ENCODE measurements around the gene EIF4E2.

DNA sequence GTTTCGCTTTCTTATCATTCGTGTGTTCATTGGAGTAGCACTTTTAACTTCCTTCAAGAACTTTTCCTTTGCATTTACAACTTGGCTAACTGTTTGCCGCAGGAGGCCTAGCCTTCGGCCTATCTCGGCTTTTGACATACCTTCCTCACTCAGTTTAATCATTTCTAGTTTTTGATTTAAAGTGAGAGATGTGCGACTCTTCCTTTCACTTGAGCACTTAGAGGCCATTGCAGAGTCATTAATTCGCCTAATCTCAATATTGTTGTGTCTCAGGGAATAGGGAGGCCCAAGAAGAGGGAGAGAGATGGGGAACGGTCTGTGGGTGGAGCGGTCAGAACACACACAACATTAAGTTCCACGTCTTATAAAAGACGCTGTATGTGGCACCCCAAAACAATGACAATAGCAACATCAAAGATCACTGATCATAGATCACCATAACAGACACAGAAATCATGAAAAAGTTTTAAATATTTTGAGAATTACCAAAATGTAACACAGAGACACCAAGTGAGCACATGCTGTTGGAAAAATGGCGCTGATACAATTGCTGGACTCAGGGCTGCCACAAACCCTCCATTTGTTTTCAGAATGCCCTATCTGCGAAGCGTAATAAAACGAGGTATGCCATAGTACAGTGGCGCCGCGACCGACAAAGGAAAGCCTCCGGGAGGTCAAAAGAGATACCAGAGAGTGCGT, 685 bp upstream of the EIF4E2 start:
- TF ChIP-seq POLR2AphosphoS5 (IDR thresholded peaks at IDR 0.05; ENCODE audit: borderline replicate concordance, low read depth, low read length) (no peak), EZH2 (IDR thresholded peaks at IDR 0.05) (no peak), FOXP2 (optimal IDR thresholded peaks at IDR 0.05; ENCODE audit: control extremely low read depth, extremely low read length, insufficient read depth) (no peak)

Measured in SK-N-MC (cell line).